Heart left ventricle (tissue), 13 donors: ENCODE measurements around the gene POLR2L.

Experiments used
- POLR2A ChIP-seq, 2 donors: fragments of 450-650 bp; IDR thresholded peaks; one replicate each; pipeline ENCODE4 v1.6.1; 2017; ENCODE audit warnings: antibody characterized with exemption in 2 of 2, mild to moderate bottlenecking in 2 of 2, moderate library complexity in 2 of 2
- TF ChIP-seq, protein P1 (sequence below), 12 donors: fragments of 200-600 bp; sonication (generic) in 4 of 12; IDR thresholded peaks; one replicate each; pipeline versions ENCODE4 v1.5.0 to v1.8.0; 2018 to 2022; ENCODE audit warnings: antibody characterized with exemption in 12 of 12, mild to moderate bottlenecking in 5 of 12
- donor health status: ischemic (EF 13 %, LVEDD 7.1; RV severe dilation, severe dysfunction).
- donor health status: DM: no; HTN: yes; CAD: no.
- donor health status: DM: no; HTN: no; CAD: no.
- donor health status: ischemic (EF 25% LVEDD 6.9; RV normal size, moderate dysfunction).
- donor health status: ischemic (EF 25% LVEDD 5.7; RV mildly dilated, moderate dysfunction).
- donor health status: ischemic (EF 35%, LVEDD 5.7; RV mildly dilated, moderate dysfunction).
- donor health status: nonischemic (EF 11% LVEDD 7.7; RV severe dilation, severe dysfunction).
- donor health status: DM: yes; HTN: yes; CAD: no.
- donor health status: PGD.
- donor health status: ischemic (EF 29% LVEDD 5.4; RV normal size, mild dysfunction).
- donor health status: nonischemic (EF 23%, LVEDD 6.1; RV moderate dilation, normal function).

DNA sequence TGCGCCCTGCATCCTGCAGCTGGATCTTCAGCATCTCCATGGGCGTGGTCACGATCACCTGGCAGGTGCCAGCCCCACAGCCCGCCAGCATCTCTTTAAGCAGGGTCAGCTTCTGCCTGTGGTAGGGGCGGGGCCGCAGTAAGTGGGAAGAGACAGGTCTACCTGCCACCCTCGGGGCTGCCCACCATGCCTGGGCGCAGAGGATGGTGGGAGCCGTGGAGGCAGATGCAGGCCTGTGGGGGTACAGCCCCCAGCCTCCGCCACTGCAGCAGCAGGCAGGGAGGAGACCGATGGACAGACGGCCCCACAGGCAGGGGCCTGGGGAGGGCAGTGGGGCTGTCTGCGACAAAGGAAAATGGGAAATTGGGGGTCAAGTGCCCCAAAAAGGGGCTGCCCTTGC is 49.5 kb downstream of the POLR2L start:
- TF ChIP-seq, protein P1, sequence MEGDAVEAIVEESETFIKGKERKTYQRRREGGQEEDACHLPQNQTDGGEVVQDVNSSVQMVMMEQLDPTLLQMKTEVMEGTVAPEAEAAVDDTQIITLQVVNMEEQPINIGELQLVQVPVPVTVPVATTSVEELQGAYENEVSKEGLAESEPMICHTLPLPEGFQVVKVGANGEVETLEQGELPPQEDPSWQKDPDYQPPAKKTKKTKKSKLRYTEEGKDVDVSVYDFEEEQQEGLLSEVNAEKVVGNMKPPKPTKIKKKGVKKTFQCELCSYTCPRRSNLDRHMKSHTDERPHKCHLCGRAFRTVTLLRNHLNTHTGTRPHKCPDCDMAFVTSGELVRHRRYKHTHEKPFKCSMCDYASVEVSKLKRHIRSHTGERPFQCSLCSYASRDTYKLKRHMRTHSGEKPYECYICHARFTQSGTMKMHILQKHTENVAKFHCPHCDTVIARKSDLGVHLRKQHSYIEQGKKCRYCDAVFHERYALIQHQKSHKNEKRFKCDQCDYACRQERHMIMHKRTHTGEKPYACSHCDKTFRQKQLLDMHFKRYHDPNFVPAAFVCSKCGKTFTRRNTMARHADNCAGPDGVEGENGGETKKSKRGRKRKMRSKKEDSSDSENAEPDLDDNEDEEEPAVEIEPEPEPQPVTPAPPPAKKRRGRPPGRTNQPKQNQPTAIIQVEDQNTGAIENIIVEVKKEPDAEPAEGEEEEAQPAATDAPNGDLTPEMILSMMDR (IDR thresholded peaks at IDR 0.05), result no peak
- no peak for TF ChIP-seq POLR2A (IDR thresholded peaks at IDR 0.05)
